Kidney (tissue), 14 donors: ENCODE results near the gene DNAH11. TPM values are rescaled to one million over a fixed set of nuclear protein-coding genes. Genes with fewer than 3 reads are reported as not detected.

Source experiments
- DNase-seq, 5 donors: peaks; one replicate each; pipeline ENCODE4 v3.0.0-alpha.2; 2013 to 2020
- FAIRE-seq: peaks from 2 replicates; lab custom pipeline; 2012; peaks lifted over from hg19 to GRCh38; lab: Jason Lieb, UNC
- H3K27ac ChIP-seq, 2 donors: one replicate each; pipeline ENCODE4 v1.7.0; 2013; ENCODE audit warnings: low read depth in 2 of 2, low read length in 2 of 2, inconsistent platforms in 1 of 2
- H3K27me3 ChIP-seq: one replicate; pipeline ENCODE4 v1.7.1; 2013; ENCODE audit warnings: low read length, inconsistent platforms; ENCODE audit not compliant: control insufficient read depth, insufficient read depth
- H3K36me3 ChIP-seq, 3 donors: one replicate each; pipeline versions ENCODE4 v1.7.0 to v1.7.1; 2013; ENCODE audit warnings: low read length in 3 of 3, control low read depth in 1 of 3, inconsistent platforms in 1 of 3; ENCODE audit not compliant: insufficient read depth in 3 of 3, control insufficient read depth in 2 of 3
- H3K4me1 ChIP-seq, 3 donors: one replicate each; pipeline versions ENCODE4 v1.7.0 to v1.7.1; 2013; ENCODE audit warnings: low read length in 3 of 3, inconsistent platforms in 1 of 3, low read depth in 1 of 3; ENCODE audit not compliant: control insufficient read depth in 2 of 3, insufficient read depth in 2 of 3
- H3K4me3 ChIP-seq, 3 donors: one replicate each; pipeline versions ENCODE4 v1.7.0 to v1.8.1; 2013; ENCODE audit warnings: low read length in 3 of 3, control low read depth in 1 of 3, inconsistent platforms in 1 of 3
- H3K9ac ChIP-seq, 3 donors: one replicate each; pipeline versions ENCODE4 v1.7.0 to v1.7.1; 2013; ENCODE audit warnings: low read length in 3 of 3, control low read depth in 1 of 3, inconsistent platforms in 1 of 3
- H3K9me3 ChIP-seq, 3 donors: one replicate each; pipeline versions ENCODE4 v1.7.0 to v1.7.1; 2013; ENCODE audit warnings: low read length in 3 of 3, control low read depth in 1 of 3, inconsistent platforms in 1 of 3; ENCODE audit not compliant: control insufficient read depth in 2 of 3, insufficient read depth in 1 of 3
- CTCF ChIP-seq: IDR thresholded peaks from 3 replicates; pipeline ENCODE4 v1.5.1; 2012; ENCODE audit warnings: mild to moderate bottlenecking, moderate library complexity, borderline replicate concordance; ENCODE audit not compliant: insufficient read depth; ENCODE audit errors: extremely low read depth
- intact Hi-C: fragments of 100-400 bp; cut with DNase I; formaldehyde crosslinking; loops from one replicate; pipeline ENCODE4 v1.11.1; 2022
- polyA plus RNA-seq: library from polyadenylated mRNA; stranded (reverse); fragments of 350-450 nt; fragmentation: Illumina TruSeq; extraction: RNeasy Lipid Tissue Mini Kit (QIAGEN cat#74804); gene quantifications from one replicate; pipeline ENCODE4 v1.2.3, GENCODE V29; 2014; ENCODE audit warnings: low read depth, low replicate concordance; ENCODE audit not compliant: insufficient read depth
- total RNA-seq: library from RNA; stranded (reverse); fragmentation: NEBNext Ultra II Directional; extraction: Animal tissue kit (Norgen Biotek cat#: 25700); gene quantifications from one replicate; pipeline ENCODE4 v1.2.1, GENCODE V29; 2021
- donor health status: control.
- donor health status: control.
- donor health status: control.
- donor health status: control.
- donor health status: control.
- donor health status: DM: yes; HTN: yes; CAD: no.
- donor health status: Normal renal cell carcinoma (clear cell type).

Gene DNAH11
- total and polyA plus RNA-seq, 2 donors from 2014 or later = 0.58 to 2.3 TPM

DNA sequence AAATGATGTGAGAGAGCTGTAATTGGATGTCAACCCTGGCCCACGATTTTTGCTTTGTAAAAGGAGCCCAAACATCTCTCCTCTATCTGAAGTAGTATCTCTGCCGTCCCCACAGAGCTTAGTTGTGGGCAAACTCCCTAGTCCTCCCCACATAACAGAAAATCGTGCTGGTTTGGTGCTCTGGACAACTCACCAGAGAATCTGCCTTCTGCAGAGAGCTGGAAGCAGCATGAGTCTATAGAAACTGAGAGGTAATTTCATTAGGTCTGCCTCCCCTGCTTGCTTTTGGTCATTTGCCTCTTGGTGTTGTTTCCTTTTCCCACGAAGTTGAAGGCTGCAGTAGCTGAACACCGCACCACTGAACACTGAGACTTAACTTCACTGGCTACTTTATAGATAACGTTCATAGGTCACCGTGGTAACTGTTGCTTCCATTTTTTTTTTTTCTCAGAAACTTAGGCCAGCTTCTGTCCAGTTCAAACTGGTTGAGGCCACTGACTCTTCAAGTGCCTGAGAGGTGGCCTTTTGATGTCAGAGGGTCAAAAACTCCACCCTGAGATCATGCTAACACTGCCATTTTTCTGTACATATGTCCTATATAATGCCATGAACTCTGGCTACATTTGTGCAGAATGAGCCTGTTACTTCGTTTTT, 406.2 kb downstream of the DNAH11 start:
- DNase-seq (peak in 2 of 5 donors; percentile 32 to 46), FAIRE-seq (no peak)
- no peak overlapping the region for H3K9ac ChIP-seq
- no peaks in the 10 kb centered on the region for H3K27me3 ChIP-seq
- no peak overlapping the region for H3K27ac ChIP-seq
- H3K4me1 ChIP-seq = peaks cover 0 to 2% (median 0%) of the 10 kb centered on the region in 3 donors
- no peak overlapping the region for H3K4me3 ChIP-seq
- intact Hi-C loops = no loop called here
- no peaks in the 10 kb centered on the region for H3K36me3 ChIP-seq
- no peak for TF ChIP-seq CTCF
- H3K9me3 ChIP-seq = peaks cover 0 to 2% (median 0%) of the 10 kb centered on the region in 3 donors

Other genes with a start within 250 kb of the DNAH11 start
- 11.2 TPM for gene SP4, start 115.0 kb upstream of the DNAH11 start, total RNA-seq
- gene SP4, start 115.0 kb upstream of the DNAH11 start, polyA plus RNA-seq = 1.2 TPM